ENCODE measurements around the gene MTMR10. TPM values are rescaled to one million over a fixed set of nuclear protein-coding genes. Genes with fewer than 3 reads are reported as not detected.

MTMR10 gene
- total RNA-seq, 1 experiment from 2014 or later: 5.0 TPM

- TF ChIP-seq CTCF (IDR thresholded peaks at IDR 0.05; ENCODE audit: unreplicated experiment): no peak
- Mint-ChIP-seq H3K9me3 (ENCODE audit: low read depth, unreplicated experiment) (no peaks in the 10 kb centered on the region), H3K4me1 (ENCODE audit: low read depth, unreplicated experiment) (peaks cover 11% of the 10 kb centered on the region), H3K36me3 (ENCODE audit: insufficient read depth, unreplicated experiment) (no peaks in the 10 kb centered on the region), H3K4me3 (ENCODE audit: low read depth, unreplicated experiment) (no peak overlapping the region), H3K27ac (ENCODE audit: unreplicated experiment) (no peak overlapping the region), H3K27me3 (ENCODE audit: unreplicated experiment) (no peaks in the 10 kb centered on the region)
- DNase-seq: no peak
- CTCF ChIA-PET: no interaction called here
- BruUV-seq (replicated peaks): no TSS peak
- intact Hi-C loops (cut with micrococcal nuclease; ENCODE audit: unreplicated experiment): no loop called here
These were observed 29.1 kb upstream of the MTMR10 start for GRCh38 chr15:31020542-31020941.

DNA sequence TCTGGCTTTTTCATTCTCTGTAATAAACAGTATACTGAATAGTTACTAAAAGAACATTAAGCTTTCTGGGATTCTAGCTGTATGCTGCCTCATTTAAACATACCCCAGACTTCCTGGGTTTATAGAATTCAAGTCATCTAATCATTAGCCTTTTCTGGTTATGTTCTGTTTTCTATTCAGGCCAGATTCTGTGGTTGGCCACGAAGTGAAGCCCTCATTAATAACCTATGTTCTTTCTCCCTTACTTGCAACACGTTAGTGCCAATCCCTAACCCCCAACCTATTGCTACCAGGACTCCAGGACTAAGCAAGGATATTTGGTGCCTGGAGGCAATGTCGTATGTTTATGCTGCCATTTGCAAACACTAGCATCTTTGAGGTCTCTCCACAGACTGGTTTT lies 28.6 kb upstream of the MTMR10 start:
- BruUV-seq (replicated peaks): no TSS peak
- no peak overlapping the region for H3K27ac Mint-ChIP-seq (ENCODE audit: unreplicated experiment)
- H3K36me3 Mint-ChIP-seq (ENCODE audit: insufficient read depth, unreplicated experiment): no peaks in the 10 kb centered on the region
- TF ChIP-seq CTCF (IDR thresholded peaks at IDR 0.05; ENCODE audit: unreplicated experiment): no peak
- H3K4me1 Mint-ChIP-seq (ENCODE audit: low read depth, unreplicated experiment): peaks cover 11% of the 10 kb centered on the region
- H3K4me3 Mint-ChIP-seq (ENCODE audit: low read depth, unreplicated experiment): no peak overlapping the region
- DNase-seq: no peak
- no peaks in the 10 kb centered on the region for H3K27me3 Mint-ChIP-seq (ENCODE audit: unreplicated experiment)
- H3K9me3 Mint-ChIP-seq (ENCODE audit: low read depth, unreplicated experiment): no peaks in the 10 kb centered on the region
- intact Hi-C loops (cut with micrococcal nuclease; ENCODE audit: unreplicated experiment): no loop called here
- CTCF ChIA-PET: no interaction called here

DNA sequence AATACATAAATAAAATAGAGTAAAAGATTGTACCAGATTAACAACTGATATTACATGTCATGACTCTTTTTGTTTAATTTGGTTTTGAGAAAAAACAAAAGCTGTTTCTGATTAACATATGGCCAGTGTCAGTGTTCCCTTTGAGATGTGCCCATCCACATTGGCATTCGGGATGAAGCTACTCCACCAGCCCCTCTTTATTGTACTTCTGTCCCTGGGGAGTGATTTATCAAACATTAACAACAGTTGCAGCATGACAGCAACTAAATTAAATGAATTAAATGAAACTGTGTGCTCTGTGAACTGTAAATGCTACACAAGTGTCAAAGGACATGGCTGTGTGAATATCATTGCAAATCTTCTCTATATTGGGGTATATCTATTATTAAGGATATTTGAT lies 25.9 kb upstream of the MTMR10 start:
- H3K4me3 Mint-ChIP-seq (ENCODE audit: low read depth, unreplicated experiment): no peak overlapping the region
- H3K36me3 Mint-ChIP-seq (ENCODE audit: insufficient read depth, unreplicated experiment): no peaks in the 10 kb centered on the region
- no TSS peak for BruUV-seq (replicated peaks)
- no peak for DNase-seq
- CTCF ChIA-PET: no interaction called here
- no peaks in the 10 kb centered on the region for H3K4me1 Mint-ChIP-seq (ENCODE audit: low read depth, unreplicated experiment)
- intact Hi-C loops (cut with micrococcal nuclease; ENCODE audit: unreplicated experiment): no loop called here
- no peaks in the 10 kb centered on the region for H3K27me3 Mint-ChIP-seq (ENCODE audit: unreplicated experiment)
- no peak overlapping the region for H3K27ac Mint-ChIP-seq (ENCODE audit: unreplicated experiment)
- no peaks in the 10 kb centered on the region for H3K9me3 Mint-ChIP-seq (ENCODE audit: low read depth, unreplicated experiment)
- TF ChIP-seq CTCF (IDR thresholded peaks at IDR 0.05; ENCODE audit: unreplicated experiment): no peak

GRCh38 chr15:31016446-31016915 lies 25.1 kb upstream of the MTMR10 start:
- H3K27me3 Mint-ChIP-seq (ENCODE audit: unreplicated experiment): no peaks in the 10 kb centered on the region
- no peak overlapping the region for H3K4me3 Mint-ChIP-seq (ENCODE audit: low read depth, unreplicated experiment)
- TF ChIP-seq CTCF (IDR thresholded peaks at IDR 0.05; ENCODE audit: unreplicated experiment): no peak
- BruUV-seq (replicated peaks): no TSS peak
- H3K9me3 Mint-ChIP-seq (ENCODE audit: low read depth, unreplicated experiment): no peaks in the 10 kb centered on the region
- DNase-seq: no peak
- H3K36me3 Mint-ChIP-seq (ENCODE audit: insufficient read depth, unreplicated experiment): no peaks in the 10 kb centered on the region
- no peaks in the 10 kb centered on the region for H3K4me1 Mint-ChIP-seq (ENCODE audit: low read depth, unreplicated experiment)
- CTCF ChIA-PET: no interaction called here
- intact Hi-C loops (cut with micrococcal nuclease; ENCODE audit: unreplicated experiment): no loop called here
- no peak overlapping the region for H3K27ac Mint-ChIP-seq (ENCODE audit: unreplicated experiment)

DNA sequence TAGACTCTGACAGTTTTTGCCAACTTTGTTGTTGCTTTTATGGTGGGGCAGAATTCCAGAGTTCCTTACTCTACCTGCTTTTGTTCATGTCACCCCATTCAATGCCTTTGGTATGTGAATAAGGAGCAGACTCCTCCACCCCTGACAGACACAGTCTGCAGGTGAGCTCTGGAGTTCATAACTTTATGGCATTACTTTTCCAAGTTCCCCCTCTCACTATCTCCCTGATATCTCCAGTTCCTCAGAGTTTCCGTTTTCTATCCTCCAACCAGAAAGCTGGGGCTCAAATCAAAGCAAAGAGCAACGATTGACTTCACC lies 23.1 kb upstream of the MTMR10 start:
- CTCF ChIA-PET: interaction anchor here (0.6 kb wide), 1 partner anchor 17 kb away, joined by 3 read pairs; no protein-coding TSS in a partner anchor
- Mint-ChIP-seq H3K27ac (ENCODE audit: unreplicated experiment) (no peak overlapping the region), H3K27me3 (ENCODE audit: unreplicated experiment) (no peaks in the 10 kb centered on the region), H3K36me3 (ENCODE audit: insufficient read depth, unreplicated experiment) (no peaks in the 10 kb centered on the region), H3K9me3 (ENCODE audit: low read depth, unreplicated experiment) (no peaks in the 10 kb centered on the region), H3K4me1 (ENCODE audit: low read depth, unreplicated experiment) (no peaks in the 10 kb centered on the region), H3K4me3 (ENCODE audit: low read depth, unreplicated experiment) (no peak overlapping the region)
- TF ChIP-seq CTCF (IDR thresholded peaks at IDR 0.05; ENCODE audit: unreplicated experiment): no peak
- no TSS peak for BruUV-seq (replicated peaks)
- intact Hi-C loops (cut with micrococcal nuclease; ENCODE audit: unreplicated experiment): no loop called here
- no peak for DNase-seq

Measured in Calu3 (cell line).